H1 (cell line): ENCODE results near the gene GRM4. TPM values are rescaled to one million over a fixed set of nuclear protein-coding genes. Genes with fewer than 3 reads are reported as not detected.

Source experiments
- polyA plus RNA-seq, 7 experiments: library from polyadenylated mRNA; depleted of rRNA in 3 of 7; stranded (reverse) in 5 of 7; unstranded in 2 of 7; fragments of >200 nt in 5 of 7; fragments of 200-250 nt in 2 of 7; gene quantifications; 1 replicate in 5 of 7; 2 replicates in 1 of 7; 4 replicates in 1 of 7; pipeline versions ENCODE4 v1.2.1 to v1.2.3, GENCODE V29; 2011 to 2013; ENCODE audit warnings: missing spikeins in 2 of 7, mixed read lengths in 2 of 7
- total RNA-seq: library from RNA; stranded (reverse); fragmentation: NEBNext Ultra II Directional; extraction: Animal tissue kit (Norgen Biotek cat#: 25700); gene quantifications from 2 replicates; pipeline ENCODE4 v1.2.1, GENCODE V29; 2021
- TF ChIP-seq, protein P1 (sequence below): IDR thresholded peaks from 2 replicates; pipeline ENCODE4 v1.6.1; 2011; ENCODE audit warnings: low read length, improper control_type of control experiment

GRM4 gene
- total and polyA plus RNA-seq, 2 of the 8 experiments (the other 6 are each of a cell fraction or from before 2014, with no cell fraction given), result 19.6 to 21.5 TPM

DNA sequence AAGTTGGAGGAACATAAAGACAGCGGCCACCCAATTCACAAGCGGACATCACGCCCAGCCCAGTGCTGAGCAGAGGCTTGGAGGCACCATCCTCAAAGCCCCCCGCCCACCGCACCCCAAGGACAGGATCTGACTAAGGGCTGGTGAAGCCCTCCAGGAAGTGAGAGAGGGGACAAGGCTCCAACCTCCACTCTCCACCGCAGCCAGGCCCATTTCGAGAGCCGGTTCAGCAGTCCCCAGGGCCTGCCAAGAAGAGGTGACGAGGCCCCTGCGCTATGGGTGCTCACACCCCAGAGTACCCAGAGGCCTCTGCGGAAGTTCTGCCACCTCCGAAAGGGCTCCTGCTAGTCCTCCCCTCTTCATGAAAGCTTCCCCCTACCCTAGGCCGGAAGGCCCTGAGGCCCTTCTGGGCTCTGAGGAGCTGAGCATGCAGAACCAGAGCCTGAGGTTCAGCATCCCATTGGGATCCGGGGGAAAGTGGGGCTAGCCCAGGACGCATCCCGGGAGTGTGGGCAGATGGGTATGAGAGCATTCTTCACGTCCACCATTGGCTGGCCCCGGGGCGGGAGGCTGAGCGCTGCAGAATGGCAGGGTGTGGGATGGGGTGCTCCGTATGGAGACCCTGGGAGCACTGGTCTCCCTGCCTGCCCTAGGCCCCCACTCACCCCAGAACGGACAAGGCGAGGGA is 2.5 kb downstream of the GRM4 start (continued):
- TF ChIP-seq, protein P1, sequence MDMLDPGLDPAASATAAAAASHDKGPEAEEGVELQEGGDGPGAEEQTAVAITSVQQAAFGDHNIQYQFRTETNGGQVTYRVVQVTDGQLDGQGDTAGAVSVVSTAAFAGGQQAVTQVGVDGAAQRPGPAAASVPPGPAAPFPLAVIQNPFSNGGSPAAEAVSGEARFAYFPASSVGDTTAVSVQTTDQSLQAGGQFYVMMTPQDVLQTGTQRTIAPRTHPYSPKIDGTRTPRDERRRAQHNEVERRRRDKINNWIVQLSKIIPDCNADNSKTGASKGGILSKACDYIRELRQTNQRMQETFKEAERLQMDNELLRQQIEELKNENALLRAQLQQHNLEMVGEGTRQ, result no peak
